HG03469 (cell line): ENCODE data around the gene ZNF292.
A peak's percentile ranks its signal among the peaks of the same experiment; 100 is the strongest.
"Not testable (repeated sequence)": the region's sequence is repeated elsewhere in the genome, so short reads cannot be mapped to it uniquely, and the experiment has no call there.

ENCODE experiments used
- ATAC-seq: cut with Tn5 transposase; IDR thresholded peaks from one replicate; pipeline ENCODE4 v1.9.1; 2021; ENCODE audit warnings: mild to moderate bottlenecking, moderate library complexity, moderate number of reproducible peaks; ENCODE audit not compliant: unreplicated experiment

Gene ZNF292

DNA sequence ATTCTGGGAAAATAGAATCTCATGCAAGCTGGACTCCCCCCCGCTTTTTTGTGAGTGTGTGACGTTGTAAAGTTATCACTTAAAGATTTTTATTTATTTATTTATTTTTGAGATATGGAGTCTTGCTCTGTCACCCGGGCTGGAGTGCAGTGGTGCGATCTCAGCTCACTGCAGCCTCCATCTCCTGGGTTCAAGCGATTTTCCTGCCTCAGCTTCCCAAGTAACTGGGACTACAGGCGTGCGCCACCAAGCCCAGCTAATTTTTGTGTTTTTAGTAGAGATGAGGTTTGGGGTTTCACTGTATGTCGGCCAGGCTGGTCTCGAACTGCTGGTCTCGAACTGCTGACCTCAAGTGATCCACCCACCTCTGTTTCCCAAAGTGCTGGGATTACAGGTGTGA, 2.2 kb downstream of the ZNF292 start:
- not testable (repeated sequence) for ATAC-seq

DNA sequence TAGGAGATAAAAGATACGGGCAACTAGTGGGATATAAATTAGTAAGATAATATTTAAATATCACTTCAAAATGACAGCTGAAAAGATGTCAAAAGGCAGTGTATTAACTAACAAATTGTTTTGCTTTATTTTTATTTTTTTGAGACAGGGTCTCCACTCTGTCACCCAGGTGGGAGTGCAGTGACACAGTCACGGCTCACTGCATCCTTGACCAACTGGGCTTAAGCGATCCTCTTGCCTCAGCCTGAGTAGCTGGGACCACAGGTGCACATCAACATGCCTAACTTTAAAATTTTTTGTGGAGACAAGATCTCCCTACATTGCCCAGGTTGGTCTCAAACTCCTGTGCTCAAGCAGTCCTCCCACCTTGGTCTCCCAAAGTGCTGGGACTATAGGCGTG, 5.9 kb downstream of the ZNF292 start:
- no peak for ATAC-seq

DNA sequence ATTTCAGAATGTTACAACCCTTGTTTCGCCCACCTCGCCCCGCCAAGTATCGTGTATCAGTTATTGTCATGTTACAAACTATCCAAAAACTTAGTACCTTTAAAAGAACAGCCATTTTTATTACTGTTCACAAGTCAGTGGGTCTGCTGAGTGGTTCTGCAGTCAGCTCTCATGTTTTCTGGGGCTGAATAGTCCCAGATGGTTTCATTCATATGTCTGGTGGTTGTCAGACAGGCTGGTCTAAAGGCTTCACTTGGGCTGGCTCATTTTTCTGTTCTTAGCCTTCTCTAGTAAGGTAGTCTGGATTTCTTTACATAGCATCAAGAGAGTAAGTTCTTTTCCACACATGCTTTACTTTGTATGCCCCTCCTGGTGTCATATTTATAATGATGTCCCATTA, 8.6 kb downstream of the ZNF292 start:
- ATAC-seq: no peak

DNA sequence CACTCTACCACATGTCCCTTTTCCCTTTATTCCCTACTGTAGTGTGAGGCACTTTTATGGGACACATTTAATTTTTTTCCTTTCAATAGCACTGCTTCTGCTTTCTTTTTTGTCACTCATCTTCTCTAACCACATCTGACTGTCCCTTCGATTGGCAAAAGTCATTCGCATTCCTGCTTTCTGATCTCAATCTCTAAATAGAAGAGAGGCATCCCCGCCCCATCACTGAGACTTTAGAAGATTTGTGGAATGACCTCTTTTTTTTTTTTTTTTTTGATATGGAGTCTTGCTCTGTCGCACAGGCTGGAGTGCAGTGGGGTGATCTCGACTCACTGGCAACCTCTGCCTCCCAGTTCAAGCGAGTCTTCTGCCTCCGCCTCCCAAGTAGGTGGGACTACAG, 9.1 kb downstream of the ZNF292 start:
- no peak for ATAC-seq

DNA sequence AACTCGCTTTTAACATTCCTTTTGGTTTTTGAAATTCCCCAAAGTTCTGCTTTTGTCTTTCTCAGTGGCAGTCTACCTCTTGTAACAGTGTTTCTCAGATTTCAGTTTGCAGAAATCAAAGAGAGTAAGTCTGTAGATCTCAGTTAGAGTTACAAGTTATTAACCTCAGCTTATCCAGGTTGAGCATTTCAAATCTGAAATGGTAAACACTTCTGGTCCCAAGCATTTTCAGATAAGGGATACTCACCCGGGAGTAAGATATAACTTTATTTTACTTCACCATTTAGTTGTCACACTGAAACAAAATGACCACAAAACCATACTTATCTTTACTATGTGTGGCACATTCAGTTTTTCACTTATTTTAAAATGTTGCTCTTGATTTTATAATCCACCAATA, 9.8 kb downstream of the ZNF292 start:
- ATAC-seq: no peak

DNA sequence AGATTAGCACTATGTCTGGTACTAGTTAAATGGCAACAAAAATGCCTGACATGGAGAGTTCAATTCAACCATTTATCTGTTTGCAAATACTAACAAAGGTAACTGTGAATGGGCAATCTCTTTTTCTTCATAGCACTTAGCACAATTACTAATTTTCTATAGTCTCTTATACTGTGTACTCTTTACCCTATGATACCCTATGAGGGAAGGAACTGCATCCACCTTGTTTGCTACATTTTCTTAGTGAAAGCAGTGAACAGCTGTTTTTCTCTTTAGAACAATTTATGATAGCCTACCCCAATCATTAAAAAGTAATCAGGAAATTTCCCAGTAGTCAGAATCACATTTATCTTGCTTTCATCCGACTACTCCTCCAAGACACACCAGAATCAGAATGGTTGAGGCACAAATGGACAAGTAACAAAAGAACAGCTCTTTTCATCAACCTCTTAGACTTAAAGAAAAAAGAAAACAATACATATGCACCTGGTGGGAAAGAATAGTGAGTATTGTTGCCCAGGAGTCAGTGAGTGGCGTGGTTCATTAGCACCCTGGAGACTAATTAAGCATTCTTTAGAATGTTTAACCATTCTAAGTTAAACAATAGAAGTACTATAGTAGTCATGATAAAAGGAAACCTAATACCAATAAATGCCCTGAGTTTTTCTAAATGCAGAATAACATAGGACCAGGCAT, 16.7 kb downstream of the ZNF292 start:
- ATAC-seq: no peak

DNA sequence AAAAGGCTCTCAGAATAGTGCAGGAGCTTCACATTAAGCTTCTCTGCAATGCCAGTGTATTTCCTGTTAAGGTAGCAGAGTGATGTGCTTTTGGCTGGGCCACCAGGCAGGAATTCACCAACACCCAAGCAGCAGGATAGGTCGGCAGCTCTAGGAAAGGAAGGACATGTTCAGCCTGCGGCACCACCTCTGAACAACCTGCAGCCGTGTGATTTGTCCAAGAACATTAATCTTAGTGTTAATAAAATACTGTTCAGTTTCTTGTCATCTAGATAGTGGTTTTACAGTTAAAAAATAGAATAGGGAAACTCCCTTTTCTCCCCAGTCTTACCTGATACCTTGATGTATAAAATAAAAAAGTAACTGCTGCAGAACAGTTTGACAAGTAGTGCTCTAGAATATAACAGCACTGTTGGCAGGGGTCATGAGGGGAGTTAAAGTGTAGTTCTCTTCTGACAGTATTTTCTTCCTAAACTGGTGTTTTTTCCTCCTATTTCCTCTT, 18.8 kb downstream of the ZNF292 start:
- ATAC-seq: peak; percentile 34

DNA sequence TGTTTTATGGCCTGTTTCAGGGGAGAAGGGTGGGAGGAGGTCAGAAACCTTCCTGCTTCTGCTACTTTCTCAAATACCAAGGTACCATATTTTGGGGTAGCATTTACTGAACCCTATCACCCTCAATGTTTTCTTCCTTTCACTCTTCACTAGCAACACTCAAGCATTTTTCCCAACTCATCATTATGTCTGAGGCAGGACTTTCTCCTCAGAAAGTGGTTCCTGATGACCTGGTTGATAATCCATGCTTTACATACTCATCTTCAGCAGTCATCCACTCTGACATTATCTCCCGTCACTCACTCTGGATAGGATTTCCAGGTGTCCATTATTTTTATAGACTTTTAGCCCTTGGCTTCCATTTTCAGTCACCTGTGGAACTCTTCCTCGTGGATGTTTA, 21.1 kb downstream of the ZNF292 start:
- no peak for ATAC-seq

DNA sequence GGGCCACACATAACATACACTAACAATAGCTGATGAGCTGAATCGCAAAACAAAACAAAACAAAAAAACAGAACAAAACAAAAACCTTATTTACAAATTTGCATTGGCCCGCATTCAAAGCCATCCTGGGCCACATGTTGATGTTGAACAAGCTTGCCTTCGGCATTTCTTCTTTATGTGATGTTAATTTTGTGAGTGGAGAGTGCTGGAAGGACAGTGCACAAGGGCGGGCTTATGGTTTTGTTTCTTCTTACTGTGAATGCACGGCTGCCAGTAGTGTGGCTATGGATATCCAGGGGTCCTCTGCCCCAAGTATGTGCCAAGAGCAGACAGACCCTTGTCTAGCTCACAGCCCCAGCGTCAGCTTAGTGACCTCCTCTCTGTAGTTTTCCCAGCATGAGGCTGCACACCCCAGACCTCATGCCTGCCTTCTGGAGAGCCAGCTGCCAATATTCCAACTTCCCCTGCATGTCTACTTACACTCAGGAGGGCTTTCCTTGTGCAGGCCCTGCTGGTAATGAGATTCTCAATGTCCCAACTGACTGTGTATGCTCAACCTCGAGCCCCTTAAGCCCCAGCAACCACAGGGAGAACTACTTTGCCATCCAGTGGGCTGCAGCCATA, 24.9 kb downstream of the ZNF292 start:
- ATAC-seq: no peak

DNA sequence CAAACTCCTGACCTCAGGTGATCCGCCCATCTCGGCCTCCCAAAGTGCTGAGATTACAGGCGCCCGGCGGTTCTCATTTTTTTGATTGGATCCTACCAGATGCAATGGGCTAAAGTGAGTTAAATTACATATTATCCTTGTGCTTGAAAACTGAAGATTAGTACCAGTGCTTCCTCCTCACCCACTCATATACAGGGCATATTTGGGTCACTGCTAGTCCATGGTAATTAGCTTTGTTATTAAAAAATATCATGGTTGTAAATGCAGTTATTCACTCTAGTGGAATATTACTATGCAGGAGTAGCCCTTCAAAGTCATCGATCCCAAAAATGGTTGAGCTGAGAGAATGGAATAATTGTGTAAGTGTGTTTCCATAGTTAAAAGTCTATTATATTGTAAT, 26.5 kb downstream of the ZNF292 start:
- ATAC-seq: no peak

DNA sequence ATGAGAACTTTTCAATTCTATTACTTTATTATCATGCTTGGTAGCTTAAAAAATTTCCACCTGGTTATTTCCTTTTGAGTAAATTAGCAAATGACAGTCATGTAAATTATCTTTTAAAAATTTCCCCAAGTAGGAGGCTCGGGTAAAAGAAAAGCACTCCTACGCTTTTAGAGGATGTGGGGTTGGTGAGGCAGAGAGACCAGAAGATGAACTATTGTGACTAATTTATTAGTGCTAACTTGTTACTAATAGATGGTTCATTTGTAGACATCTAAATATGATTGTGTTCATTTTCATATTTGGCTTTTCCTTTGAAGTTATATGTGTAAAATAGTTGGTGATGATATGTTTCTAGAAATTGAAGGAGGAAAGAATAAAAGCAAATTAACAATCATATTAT, 27.0 kb downstream of the ZNF292 start:
- ATAC-seq: peak; percentile 40

DNA sequence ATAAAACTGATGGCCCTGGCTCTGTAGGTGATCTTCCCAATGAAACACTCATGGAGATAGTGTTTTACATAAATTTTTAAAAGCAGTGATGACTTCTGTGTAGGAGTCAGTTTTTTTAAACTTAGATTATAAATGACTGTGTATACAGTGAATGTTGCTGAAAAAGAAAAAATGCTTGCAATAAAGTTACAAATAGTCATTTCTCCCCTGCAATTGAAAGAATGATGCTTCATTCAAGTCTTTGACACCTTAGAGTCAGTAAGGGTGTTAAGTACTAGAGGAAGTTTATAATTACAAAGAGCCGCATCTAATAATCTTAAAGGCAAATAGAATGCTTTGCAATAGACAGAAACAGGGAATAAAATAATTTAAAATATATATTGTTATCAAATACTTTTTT, 27.6 kb downstream of the ZNF292 start:
- no peak for ATAC-seq

DNA sequence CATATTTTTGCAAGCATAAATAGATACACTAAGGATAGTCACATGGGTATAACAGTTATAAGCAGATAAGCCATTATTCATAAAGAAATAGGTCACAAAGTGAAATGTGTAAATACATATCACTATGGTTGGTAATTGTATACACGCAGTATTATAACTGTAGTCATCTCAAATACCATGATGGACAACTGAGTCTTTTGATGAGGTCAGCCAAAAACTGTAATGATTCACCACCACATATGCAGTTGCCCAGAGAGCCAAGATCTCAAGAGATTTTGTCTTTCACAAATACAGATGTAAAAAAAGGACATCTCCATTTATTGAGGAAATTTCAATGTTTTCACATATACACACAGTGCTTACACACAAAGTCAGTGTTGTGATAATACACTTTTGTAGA, 28.3 kb downstream of the ZNF292 start:
- no peak for ATAC-seq

DNA sequence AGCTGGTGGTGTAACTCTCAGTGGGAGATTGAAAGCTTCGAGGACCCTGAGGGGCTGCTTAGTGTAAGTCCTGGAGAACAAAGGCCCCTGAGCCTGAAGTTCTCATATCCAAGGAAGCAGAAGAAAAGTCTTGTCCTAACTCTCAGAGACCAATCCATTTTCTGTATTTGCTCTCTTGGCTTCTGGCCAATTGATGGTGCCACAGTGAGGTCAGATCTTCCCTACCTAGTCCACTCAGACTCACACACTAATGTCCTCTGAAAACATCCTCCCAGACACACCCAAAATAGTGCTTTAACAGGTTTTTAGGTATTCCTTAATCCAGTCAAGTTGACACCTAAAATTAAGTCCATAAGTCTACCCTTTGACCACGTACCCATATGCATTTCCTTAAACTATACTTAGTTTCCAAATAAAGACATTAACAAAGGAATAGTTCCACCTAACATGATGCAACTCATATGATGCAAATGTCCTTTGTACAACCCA, 29.4 kb downstream of the ZNF292 start:
- no peak for ATAC-seq

DNA sequence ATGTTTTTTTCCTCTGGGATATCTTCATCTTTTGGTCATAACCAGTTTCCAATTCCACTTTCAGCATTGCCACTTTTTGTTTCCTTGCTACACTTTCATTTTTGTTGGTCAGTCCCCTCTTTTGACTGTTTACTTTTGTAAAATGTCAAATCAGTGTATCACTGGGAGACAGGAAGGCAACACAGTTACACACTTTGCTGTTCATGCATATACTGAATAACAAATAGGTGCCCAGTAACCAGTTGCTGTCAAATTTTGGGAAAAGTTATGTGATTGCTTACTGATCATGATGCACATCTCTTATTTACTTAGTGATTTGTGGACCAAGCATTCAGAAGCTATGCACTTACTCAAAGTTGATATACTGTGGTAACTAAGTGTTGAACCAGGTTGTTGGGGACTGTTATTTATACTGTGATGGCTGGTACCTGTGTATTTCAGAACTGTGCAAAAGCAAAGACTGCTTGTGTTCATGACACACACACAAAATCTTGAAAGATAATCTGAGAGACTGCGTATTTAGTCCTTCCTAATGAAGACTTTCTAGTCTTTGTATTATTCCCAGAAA, 41.0 kb downstream of the ZNF292 start:
- ATAC-seq: no peak

DNA sequence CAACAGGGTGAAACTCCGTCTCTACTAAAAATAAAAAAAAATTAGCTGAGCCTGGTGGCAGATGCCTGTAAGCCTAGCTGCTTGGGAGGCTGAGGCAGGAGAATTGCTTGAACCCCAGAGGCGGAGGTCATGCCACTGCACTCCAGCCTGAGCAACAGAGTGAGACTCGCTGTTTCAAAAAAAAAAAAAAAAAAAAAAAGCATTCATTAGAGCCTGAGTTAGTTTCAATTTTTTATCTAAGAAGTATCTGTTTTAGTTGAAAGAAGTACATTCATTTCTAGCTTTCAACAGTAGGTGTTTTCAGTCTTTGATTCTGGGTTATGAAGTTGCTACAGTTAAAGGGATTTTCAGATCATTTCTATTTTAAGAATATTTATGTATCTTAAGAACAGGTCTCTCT, 42.2 kb downstream of the ZNF292 start:
- ATAC-seq: peak; percentile 61

DNA sequence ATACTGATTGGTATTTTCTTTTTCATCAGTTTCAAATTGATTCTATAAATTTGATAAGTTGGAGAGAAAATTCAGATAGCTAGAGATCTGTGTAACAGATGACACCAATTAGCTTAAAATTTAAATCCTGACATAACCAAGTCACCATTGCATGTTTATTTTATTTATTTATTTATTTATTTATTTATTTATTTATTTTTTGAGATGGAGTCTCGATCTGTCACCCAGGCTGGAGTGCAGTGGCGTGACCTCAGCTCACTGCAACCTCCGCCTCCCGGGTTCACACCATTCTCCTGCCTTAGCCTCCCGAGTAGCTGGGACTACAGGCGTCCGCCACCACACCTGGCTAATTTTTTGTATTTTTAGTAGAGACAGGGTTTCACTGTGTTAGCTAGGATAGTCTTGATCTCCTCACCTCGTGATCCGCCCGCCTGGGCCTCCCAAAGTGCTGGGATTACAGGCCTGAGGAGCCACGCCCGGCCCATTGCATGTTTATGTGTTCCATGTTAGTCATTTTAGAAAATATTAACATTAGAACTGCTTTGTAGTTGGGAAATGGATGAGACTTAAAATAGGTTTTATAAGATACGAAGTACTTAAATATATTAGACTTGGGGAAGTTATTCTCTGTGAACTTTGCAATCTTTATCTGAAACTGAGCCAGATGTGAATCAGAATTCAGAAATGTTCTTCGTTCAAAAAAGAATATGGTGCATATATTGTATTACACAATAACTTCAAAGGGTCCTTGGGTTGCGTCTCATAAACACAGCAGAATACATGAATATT, 42.9 kb downstream of the ZNF292 start:
- not testable (repeated sequence) for ATAC-seq

DNA sequence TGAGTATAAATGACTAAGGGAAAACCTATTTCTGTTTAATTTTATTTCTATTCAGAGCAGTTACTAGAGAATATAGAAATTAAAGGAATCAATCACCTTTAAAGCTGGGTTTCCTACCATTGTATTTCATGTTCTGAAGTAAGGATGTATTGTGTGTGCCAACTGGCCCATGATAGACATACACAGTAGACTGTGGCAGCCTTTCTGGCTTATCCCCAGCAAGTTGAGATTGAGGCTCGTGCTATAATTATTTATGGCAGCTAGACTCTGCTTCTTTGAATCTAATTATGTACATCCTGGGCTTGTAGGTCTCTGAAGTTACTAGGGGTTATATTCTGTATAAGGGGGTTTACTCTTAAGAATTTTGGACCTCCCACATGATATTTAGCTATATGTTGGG, 44.4 kb downstream of the ZNF292 start:
- no peak for ATAC-seq

DNA sequence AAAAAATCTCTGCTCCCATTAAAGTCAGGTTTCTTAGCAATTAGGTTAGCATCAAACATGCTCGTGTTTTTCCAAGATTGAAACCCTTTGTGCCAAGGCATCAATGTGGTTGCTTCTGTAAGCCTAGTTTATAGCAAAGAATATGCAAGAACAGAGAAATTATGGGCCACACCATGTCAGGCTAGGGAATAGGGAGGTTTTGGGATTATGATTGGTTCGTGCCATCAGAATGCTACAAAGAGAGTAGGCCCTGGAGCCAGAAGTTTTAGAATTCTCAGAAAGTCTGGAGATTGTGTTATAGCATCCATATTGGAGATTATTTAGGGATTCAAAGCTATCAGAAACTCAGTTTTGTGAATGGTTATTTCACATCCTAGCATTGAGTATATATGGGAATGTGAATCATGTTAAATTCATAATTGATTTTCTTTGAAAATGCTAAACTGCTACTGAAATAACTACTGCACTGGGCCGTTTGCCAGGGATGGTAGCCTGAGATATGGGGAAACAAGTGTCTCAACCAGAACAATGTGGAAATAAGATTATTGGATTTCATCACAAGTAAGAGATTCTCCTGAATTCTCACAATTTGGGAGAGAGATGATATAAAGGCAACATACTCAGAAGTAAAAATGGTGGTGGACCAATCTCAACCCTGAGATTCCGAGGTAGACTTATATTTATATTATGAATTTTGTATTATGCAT, 45.3 kb downstream of the ZNF292 start:
- no peak for ATAC-seq

DNA sequence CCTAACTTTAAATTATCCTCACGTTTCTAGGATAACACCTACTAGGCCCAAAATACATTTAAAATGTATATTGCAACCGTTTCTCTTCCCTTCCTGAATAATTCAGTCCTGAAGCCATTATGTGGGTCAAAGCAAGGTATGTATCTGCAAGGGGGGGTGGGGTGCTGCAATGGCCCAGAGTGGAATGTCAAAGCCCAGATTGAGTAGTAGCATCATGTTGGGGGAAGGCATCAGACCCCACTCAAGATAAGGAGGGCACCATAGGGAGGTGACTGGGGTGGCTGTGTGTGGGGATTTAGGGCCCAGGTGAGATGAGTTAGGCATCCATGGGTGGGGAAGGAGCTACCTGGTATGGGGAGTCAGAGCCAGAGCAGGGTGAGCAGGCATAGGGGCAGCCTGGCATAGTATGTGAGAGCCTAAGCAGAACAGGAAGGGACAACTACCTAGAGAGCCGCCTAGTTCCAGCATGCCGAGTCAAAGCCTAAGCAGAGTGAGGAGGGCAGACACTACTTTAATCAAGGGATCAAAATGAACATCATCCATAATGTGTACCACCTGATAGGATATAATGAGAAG, 48.2 kb downstream of the ZNF292 start:
- ATAC-seq: no peak
